Measurements from ENCODE around the gene PDSS2.
"Not testable (repeated sequence)": the region's sequence is repeated elsewhere in the genome, so short reads cannot be mapped to it uniquely, and the experiment has no call there.

Gene PDSS2

DNA sequence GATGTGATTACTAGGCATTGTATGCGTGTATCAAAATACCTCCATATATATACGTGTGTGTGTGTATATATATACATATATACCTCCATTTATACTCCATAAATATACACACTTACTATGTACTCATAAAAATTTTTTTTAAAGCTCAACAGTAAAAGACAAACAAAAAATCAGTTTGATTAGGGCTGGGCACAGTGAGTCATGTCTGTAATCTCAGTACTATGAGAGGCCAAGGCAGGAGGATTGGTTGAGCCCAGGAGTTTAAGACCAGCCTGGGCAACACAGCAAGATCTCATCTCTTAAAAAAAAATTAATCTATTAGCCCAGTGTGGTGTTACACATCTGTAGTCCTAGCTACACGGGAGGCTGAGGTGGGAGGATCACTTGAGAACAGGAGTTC, 24.6 kb downstream of the PDSS2 start:
- H3K9ac ChIP-seq (ENCODE audit: low read length) = no peak overlapping the region

DNA sequence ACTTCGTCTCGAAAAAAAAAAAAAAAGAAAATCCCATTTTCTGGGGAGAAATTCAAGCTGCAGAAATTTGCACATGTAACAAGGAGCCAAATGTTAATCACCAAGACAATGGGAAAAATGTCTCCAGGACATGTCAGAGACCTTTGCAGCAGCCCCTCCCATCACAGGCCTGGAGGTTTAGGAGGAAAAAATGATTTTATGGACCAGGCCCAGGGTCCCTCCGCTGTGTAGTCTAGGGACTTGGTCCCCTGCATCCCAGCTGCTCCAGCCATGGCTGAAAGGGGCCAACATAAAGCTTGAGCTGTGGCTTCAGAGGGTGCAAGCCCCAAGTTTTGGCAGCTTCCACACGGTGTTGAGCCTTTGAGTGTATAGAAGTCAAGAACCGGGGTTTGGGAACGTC, 33.4 kb downstream of the PDSS2 start:
- H3K27ac ChIP-seq (ENCODE audit: low read depth, low read length); H3K27me3 ChIP-seq (ENCODE audit: control insufficient read depth, insufficient read depth, low read length); H3K9ac ChIP-seq (ENCODE audit: low read length); H3K36me3 ChIP-seq (ENCODE audit: control insufficient read depth, insufficient read depth, low read length); H3K4me1 ChIP-seq (ENCODE audit: control insufficient read depth, insufficient read depth, low read length); H3K4me3 ChIP-seq (ENCODE audit: low read length): not testable (repeated sequence)

More for the DNA sequence above, 24.6 kb downstream of the PDSS2 start:
- Histone ChIP-seq H3K4me3 (ENCODE audit: low read length) (no peak overlapping the region), H3K4me1 (ENCODE audit: control insufficient read depth, insufficient read depth, low read length) (no peaks in the 10 kb centered on the region), H3K27ac (ENCODE audit: low read depth, low read length) (no peak overlapping the region), H3K27me3 (ENCODE audit: control insufficient read depth, insufficient read depth, low read length) (no peaks in the 10 kb centered on the region), H3K36me3 (ENCODE audit: control insufficient read depth, insufficient read depth, low read length) (no peaks in the 10 kb centered on the region)

DNA sequence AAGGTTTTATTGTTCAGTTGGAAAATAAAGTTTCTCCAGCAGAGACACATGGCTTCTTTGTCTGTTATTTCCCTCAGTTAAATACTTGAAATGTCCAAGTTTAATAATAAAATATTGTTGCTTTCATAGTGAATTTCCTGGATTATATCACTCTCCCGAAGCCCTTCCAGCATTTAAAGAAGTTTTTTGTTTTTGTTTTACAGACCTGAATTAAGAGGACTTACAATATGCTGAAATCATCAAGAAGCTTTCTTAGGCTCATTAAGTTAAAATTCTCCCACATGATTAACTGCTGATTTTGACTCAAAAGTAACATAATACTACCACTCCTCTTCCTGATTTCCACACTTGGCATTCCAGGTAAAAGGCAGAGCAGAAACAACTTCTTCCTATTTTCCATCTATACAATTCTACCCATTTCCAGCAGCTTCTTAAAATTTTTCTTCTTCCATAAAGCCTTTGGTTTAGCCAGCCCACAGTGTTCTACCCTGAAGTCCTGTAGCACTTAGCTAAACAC, 35.8 kb downstream of the PDSS2 start:
- no peaks in the 10 kb centered on the region for H3K4me1 ChIP-seq (ENCODE audit: control insufficient read depth, insufficient read depth, low read length)
- H3K27me3 ChIP-seq (ENCODE audit: control insufficient read depth, insufficient read depth, low read length) = no peaks in the 10 kb centered on the region
- H3K9ac ChIP-seq (ENCODE audit: low read length) = no peak overlapping the region
- no peak overlapping the region for H3K27ac ChIP-seq (ENCODE audit: low read depth, low read length)
- no peaks in the 10 kb centered on the region for H3K36me3 ChIP-seq (ENCODE audit: control insufficient read depth, insufficient read depth, low read length)
- no peak overlapping the region for H3K4me3 ChIP-seq (ENCODE audit: low read length)

DNA sequence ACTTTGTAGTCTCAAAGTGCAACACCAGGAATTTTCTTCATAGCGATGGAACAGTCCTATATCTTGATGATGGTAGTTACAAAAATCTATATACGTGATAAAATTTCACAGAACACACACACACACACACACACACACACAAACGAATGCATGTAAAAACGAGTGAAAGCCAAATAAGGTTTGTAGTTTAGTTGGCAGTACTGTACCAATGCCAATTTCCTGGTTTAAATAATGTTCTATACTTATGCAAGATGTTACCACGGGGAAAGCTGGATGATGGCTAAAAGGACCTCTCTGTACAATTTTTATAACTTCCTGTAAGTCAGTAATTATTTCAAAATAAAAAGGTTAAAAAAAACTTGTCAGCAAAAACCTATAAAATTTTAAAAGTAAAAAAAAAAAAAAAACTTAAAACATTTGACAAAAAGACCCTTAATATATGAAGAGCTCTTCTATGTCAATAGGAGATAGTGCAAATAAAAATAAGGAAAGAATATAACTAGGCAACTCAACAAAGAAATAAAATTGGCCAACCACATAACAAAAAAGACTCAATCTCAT, 37.6 kb downstream of the PDSS2 start:
- no peaks in the 10 kb centered on the region for H3K36me3 ChIP-seq (ENCODE audit: control insufficient read depth, insufficient read depth, low read length)
- no peaks in the 10 kb centered on the region for H3K4me1 ChIP-seq (ENCODE audit: control insufficient read depth, insufficient read depth, low read length)
- no peak overlapping the region for H3K9ac ChIP-seq (ENCODE audit: low read length)
- H3K4me3 ChIP-seq (ENCODE audit: low read length) = no peak overlapping the region
- no peaks in the 10 kb centered on the region for H3K27me3 ChIP-seq (ENCODE audit: control insufficient read depth, insufficient read depth, low read length)
- H3K27ac ChIP-seq (ENCODE audit: low read depth, low read length) = no peak overlapping the region

DNA sequence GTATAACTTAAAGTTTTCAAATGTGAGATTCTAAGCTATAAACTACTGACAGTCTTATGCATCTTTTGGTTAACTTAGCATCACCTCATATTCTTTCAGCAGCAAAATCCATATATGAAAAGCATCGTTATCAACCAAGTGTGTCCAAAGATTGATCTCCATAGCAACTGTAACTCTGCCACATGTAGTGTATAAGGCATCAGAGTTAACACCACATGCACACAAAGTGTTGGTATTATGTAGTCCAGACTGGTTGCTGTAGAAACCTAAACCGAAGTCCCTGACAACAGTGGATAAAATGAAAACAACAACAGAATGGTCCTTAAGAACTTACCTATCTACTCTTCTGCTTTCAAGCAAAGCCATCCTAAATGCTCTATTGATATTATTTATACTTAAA, 39.6 kb downstream of the PDSS2 start:
- no peak overlapping the region for H3K27ac ChIP-seq (ENCODE audit: low read depth, low read length)
- H3K27me3 ChIP-seq (ENCODE audit: control insufficient read depth, insufficient read depth, low read length) = no peaks in the 10 kb centered on the region
- no peaks in the 10 kb centered on the region for H3K4me1 ChIP-seq (ENCODE audit: control insufficient read depth, insufficient read depth, low read length)
- H3K9ac ChIP-seq (ENCODE audit: low read length) = no peak overlapping the region
- H3K4me3 ChIP-seq (ENCODE audit: low read length) = no peak overlapping the region
- no peaks in the 10 kb centered on the region for H3K36me3 ChIP-seq (ENCODE audit: control insufficient read depth, insufficient read depth, low read length)

DNA sequence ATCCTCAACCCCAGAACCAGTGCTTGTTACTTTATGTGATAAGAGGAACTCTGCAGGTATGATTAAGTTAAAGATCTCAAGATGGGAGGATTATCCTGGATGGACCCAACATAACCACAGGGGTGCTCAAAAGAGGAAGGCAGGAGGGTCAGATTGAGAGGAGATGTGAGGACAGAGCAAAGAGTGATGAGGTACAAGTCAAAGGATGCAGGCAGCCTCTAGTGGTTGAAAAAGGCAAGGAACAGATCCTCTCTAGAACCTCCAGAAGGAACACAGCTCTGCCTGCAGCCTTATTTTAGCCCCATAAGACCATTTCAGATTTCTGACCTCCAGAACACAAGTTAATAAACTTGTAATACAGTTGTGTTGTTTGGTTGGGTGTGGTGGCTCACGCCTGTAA, 41.2 kb downstream of the PDSS2 start:
- Histone ChIP-seq H3K4me1 (ENCODE audit: control insufficient read depth, insufficient read depth, low read length) (peaks cover 3% of the 10 kb centered on the region), H3K4me3 (ENCODE audit: low read length) (no peak overlapping the region), H3K27me3 (ENCODE audit: control insufficient read depth, insufficient read depth, low read length) (no peaks in the 10 kb centered on the region), H3K9ac (ENCODE audit: low read length) (no peak overlapping the region), H3K27ac (ENCODE audit: low read depth, low read length) (no peak overlapping the region), H3K36me3 (ENCODE audit: control insufficient read depth, insufficient read depth, low read length) (no peaks in the 10 kb centered on the region)

DNA sequence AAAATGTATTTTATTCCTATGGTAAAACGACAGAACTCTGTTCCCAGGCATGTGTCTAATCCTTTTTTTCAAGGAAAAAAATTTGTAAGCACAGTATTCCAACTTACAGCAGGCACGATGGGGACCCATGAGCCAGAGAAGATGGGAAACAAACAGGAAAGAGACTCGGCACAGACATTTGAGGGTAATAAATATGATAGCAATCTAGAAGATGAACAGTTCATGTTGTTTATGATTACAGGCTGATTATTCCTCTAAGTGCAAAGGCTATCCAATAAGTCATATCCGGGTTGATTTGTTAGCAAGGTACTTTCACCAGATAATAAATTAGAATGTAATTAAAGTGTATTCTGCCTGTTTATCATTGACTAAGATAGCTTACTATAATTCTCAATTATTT, 43.2 kb downstream of the PDSS2 start:
- H3K9ac ChIP-seq (ENCODE audit: low read length) = no peak overlapping the region
- H3K27ac ChIP-seq (ENCODE audit: low read depth, low read length) = no peak overlapping the region
- H3K36me3 ChIP-seq (ENCODE audit: control insufficient read depth, insufficient read depth, low read length) = no peaks in the 10 kb centered on the region
- no peak overlapping the region for H3K4me3 ChIP-seq (ENCODE audit: low read length)
- H3K4me1 ChIP-seq (ENCODE audit: control insufficient read depth, insufficient read depth, low read length) = peaks cover 3% of the 10 kb centered on the region
- no peaks in the 10 kb centered on the region for H3K27me3 ChIP-seq (ENCODE audit: control insufficient read depth, insufficient read depth, low read length)

DNA sequence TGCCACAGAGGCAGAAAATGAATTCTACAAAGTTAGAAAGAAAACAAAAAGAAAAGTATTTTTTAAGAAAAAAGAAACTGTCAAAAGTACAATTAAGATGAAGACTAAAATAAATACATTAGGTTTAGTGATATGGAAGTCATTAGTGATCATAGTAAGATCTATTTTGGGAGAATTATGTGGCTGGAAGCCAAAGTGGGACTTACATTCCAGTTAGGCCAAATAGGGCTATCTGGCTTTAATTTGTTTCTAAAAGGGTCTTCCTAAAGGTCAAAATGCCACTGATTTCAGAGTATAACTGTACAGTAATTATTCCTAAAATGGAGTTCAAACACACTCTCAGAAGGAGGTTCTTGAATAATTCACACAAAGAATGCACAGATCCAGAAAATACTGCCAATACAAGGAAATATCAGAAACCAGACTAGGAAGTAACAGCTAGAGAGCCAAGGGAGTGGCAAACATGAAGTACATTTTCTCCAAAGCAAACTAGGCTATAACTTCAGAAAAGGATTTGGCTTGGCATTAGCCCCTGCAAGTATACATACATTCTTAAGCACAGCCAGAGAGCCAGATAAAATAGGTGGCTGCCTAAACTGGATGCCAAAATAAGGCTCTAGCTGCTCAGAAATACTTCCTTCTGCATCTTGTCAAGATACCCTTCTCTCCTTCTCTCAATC, 45.3 kb downstream of the PDSS2 start:
- Histone ChIP-seq H3K27ac (ENCODE audit: low read depth, low read length) (no peak overlapping the region), H3K9ac (ENCODE audit: low read length) (no peak overlapping the region), H3K4me1 (ENCODE audit: control insufficient read depth, insufficient read depth, low read length) (peaks cover 3% of the 10 kb centered on the region), H3K36me3 (ENCODE audit: control insufficient read depth, insufficient read depth, low read length) (no peaks in the 10 kb centered on the region), H3K27me3 (ENCODE audit: control insufficient read depth, insufficient read depth, low read length) (no peaks in the 10 kb centered on the region), H3K4me3 (ENCODE audit: low read length) (no peak overlapping the region)

DNA sequence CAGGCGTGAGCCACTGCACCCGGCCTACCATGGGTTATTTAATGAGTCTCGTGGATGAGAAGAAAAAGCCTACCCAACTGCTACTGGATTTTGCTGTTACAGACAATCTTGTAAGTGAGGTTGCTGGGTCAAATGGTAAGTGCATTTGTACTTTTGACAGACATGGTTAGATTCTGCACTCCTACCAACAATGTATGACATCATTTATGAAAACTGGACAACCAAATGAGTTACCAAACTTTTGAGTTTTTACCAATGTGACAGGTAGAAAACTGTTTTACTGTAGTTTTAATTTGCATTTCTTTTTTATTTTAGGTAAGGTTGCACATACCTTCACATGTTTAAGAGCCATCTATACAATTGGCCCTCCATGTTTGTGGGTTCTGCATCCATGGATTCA, 48.2 kb downstream of the PDSS2 start:
- Histone ChIP-seq H3K36me3 (ENCODE audit: control insufficient read depth, insufficient read depth, low read length) (no peaks in the 10 kb centered on the region), H3K27me3 (ENCODE audit: control insufficient read depth, insufficient read depth, low read length) (no peaks in the 10 kb centered on the region), H3K27ac (ENCODE audit: low read depth, low read length) (no peak overlapping the region), H3K4me3 (ENCODE audit: low read length) (no peak overlapping the region), H3K9ac (ENCODE audit: low read length) (no peak overlapping the region), H3K4me1 (ENCODE audit: control insufficient read depth, insufficient read depth, low read length) (peaks cover 3% of the 10 kb centered on the region)

DNA sequence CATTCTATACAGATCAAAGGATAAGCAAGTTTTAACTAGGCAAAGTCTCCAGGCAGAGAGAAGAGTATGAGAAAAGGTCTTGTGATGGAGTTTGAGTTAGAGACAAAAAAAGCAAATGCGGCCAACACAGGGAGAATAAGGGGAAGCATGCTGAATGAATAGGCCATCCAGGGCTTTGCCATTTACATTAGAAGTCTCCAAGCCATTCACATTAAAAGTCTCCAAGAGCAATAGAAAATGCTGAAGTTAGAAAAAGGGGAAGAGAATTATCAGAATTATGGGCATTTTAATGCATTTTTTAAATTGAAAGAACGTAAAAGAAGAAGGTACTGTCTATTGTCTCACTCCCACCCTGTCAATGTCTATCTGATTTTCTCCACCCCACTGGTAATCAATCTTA, 49.4 kb downstream of the PDSS2 start:
- Histone ChIP-seq H3K27ac (ENCODE audit: low read depth, low read length) (no peak overlapping the region), H3K27me3 (ENCODE audit: control insufficient read depth, insufficient read depth, low read length) (no peaks in the 10 kb centered on the region), H3K4me1 (ENCODE audit: control insufficient read depth, insufficient read depth, low read length) (peaks cover 3% of the 10 kb centered on the region), H3K4me3 (ENCODE audit: low read length) (no peak overlapping the region), H3K9ac (ENCODE audit: low read length) (no peak overlapping the region), H3K36me3 (ENCODE audit: control insufficient read depth, insufficient read depth, low read length) (no peaks in the 10 kb centered on the region)

DNA sequence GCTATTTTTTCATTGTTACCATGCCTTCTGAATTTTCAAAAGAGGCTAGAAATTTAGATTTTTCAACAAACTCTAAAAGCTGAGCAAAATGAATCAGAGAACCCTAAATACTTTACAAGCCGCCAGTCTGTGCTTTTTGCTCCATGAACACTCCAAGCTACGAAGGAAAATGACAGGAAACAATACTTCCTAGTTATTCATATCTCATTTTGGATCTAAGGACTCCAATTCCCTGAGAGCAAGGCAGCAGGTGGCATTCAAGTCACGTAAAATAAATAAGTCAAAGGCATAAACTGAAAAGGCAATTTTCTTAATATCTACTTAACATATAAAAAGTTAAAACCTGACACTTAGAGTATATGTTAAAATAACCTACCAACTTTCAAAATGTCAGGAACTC, 50.6 kb downstream of the PDSS2 start:
- Histone ChIP-seq H3K27me3 (ENCODE audit: control insufficient read depth, insufficient read depth, low read length) (no peaks in the 10 kb centered on the region), H3K36me3 (ENCODE audit: control insufficient read depth, insufficient read depth, low read length) (no peaks in the 10 kb centered on the region), H3K4me1 (ENCODE audit: control insufficient read depth, insufficient read depth, low read length) (no peaks in the 10 kb centered on the region), H3K4me3 (ENCODE audit: low read length) (no peak overlapping the region), H3K9ac (ENCODE audit: low read length) (no peak overlapping the region), H3K27ac (ENCODE audit: low read depth, low read length) (no peak overlapping the region)

DNA sequence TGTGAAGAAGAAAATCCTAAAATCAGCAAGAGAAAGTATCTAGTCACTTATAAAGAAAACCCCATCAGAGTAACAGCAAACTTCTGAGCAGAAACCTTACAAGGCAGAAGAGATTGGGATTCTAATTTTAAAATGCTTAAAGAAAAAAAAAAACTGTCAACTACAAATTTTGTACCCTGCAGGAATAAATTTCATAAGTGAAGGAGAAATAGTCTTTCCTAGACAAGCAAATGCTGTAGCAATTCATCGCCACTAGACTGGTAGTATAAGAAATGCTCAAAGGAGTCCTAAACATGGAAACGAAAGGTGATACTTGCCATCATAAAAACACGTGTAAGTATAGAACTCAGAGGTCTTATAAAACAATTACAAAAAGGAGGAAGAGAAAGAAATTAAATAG, 54.4 kb downstream of the PDSS2 start:
- no peaks in the 10 kb centered on the region for H3K27me3 ChIP-seq (ENCODE audit: control insufficient read depth, insufficient read depth, low read length)
- H3K4me1 ChIP-seq (ENCODE audit: control insufficient read depth, insufficient read depth, low read length) = no peaks in the 10 kb centered on the region
- no peaks in the 10 kb centered on the region for H3K36me3 ChIP-seq (ENCODE audit: control insufficient read depth, insufficient read depth, low read length)
- no peak overlapping the region for H3K9ac ChIP-seq (ENCODE audit: low read length)
- no peak overlapping the region for H3K4me3 ChIP-seq (ENCODE audit: low read length)
- H3K27ac ChIP-seq (ENCODE audit: low read depth, low read length) = no peak overlapping the region

DNA sequence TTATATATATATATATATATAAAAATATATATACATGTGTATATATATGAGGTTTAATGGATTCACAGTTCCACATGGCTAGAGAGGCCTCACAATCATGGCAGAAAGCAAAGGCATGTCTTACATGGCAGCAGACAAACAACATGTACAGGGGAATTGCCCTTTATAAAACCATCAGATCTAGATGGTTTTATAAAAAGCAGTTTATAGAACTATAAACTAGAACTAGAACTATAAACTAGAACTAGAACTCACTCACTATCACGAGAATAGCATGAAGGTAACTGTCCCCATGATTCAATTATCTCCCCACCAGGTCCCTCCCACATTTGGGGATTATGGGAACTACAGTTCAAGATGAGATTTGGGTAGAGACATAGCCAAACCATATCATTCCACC, 56.8 kb downstream of the PDSS2 start:
- H3K4me1 ChIP-seq (ENCODE audit: control insufficient read depth, insufficient read depth, low read length) = no peaks in the 10 kb centered on the region
- no peak overlapping the region for H3K4me3 ChIP-seq (ENCODE audit: low read length)
- no peak overlapping the region for H3K27ac ChIP-seq (ENCODE audit: low read depth, low read length)
- no peaks in the 10 kb centered on the region for H3K36me3 ChIP-seq (ENCODE audit: control insufficient read depth, insufficient read depth, low read length)
- no peak overlapping the region for H3K9ac ChIP-seq (ENCODE audit: low read length)
- no peaks in the 10 kb centered on the region for H3K27me3 ChIP-seq (ENCODE audit: control insufficient read depth, insufficient read depth, low read length)
